ENCODE measurements around the gene SMLR1.

SMLR1 gene

GRCh38 chr6:130825772-130826441, 1.3 kb upstream of the SMLR1 start:
- DNase-seq, result no peak

- no peak for DNase-seq
Observed at GRCh38 chr6:130826442-130827246, 562 bp upstream of the SMLR1 start.

- no peak for DNase-seq
Observed at GRCh38 chr6:130829333-130829910, 2.2 kb downstream of the SMLR1 start.

- DNase-seq, result no peak
Observed at GRCh38 chr6:130831607-130832006, 4.4 kb downstream of the SMLR1 start.

GRCh38 chr6:130833569-130833968, 6.4 kb downstream of the SMLR1 start:
- DNase-seq, result no peak

GRCh38 chr6:130834482-130835251, 7.5 kb downstream of the SMLR1 start:
- no peak for DNase-seq

- DNase-seq, result no peak
Observed at GRCh38 chr6:130836055-130836640, 8.9 kb downstream of the SMLR1 start.

GRCh38 chr6:130837067-130837466, 9.9 kb downstream of the SMLR1 start:
- DNase-seq, result no peak

- no peak for DNase-seq
Observed at GRCh38 chr6:130838250-130838860, 11.1 kb downstream of the SMLR1 start.

- no peak for DNase-seq
Observed at GRCh38 chr6:130838951-130839350, 11.7 kb downstream of the SMLR1 start.

GRCh38 chr6:130839379-130839778, 12.2 kb downstream of the SMLR1 start:
- no peak for DNase-seq

GRCh38 chr6:130840050-130840449, 12.8 kb downstream of the SMLR1 start:
- DNase-seq, result no peak

- DNase-seq, result no peak
Observed at GRCh38 chr6:130841128-130841728, 14.0 kb downstream of the SMLR1 start.

- no peak for DNase-seq
Observed at GRCh38 chr6:130843575-130844320, 16.5 kb downstream of the SMLR1 start.

- DNase-seq, result no peak
Observed at GRCh38 chr6:130846501-130846900, 19.3 kb downstream of the SMLR1 start.

- no peak for DNase-seq
Observed at GRCh38 chr6:130847001-130847910, 20.1 kb downstream of the SMLR1 start.

GRCh38 chr6:130848945-130849344, 21.7 kb downstream of the SMLR1 start:
- DNase-seq, result no peak

- no peak for DNase-seq
Observed at GRCh38 chr6:130849594-130849993, 22.4 kb downstream of the SMLR1 start.

GRCh38 chr6:130851026-130851425, 23.8 kb downstream of the SMLR1 start:
- no peak for DNase-seq
